Measurements from ENCODE around the gene LUM. TPM values are rescaled to one million over a fixed set of nuclear protein-coding genes. Genes with fewer than 3 reads are reported as not detected.

LUM gene
- total RNA-seq, 1 experiment from 2014 or later, result not detected

DNA sequence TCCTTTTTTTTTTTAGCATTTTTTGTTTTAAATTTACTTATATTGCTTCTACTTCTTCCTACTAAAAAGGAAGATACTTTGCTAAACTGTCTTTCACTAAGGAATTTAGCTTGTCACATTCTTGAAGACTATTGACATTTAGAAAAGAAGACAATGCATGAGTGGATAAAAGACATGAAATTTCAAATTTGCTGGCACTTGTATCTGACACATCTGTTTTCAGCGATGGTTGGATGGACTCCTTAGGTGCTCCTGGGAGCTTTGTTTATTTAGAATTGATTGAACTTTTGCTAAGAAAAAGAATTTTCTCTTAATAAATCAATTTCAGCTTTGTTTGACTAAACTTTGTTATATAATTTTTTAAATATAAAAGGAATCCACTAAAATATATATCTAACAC lies 50.2 kb downstream of the LUM start:
- Histone ChIP-seq H3K14ac (ENCODE audit: insufficient read depth, low read length) (no peak overlapping the region), H3K23ac (ENCODE audit: insufficient read length, low read depth, low read length) (no peak overlapping the region), H2BK15ac (ENCODE audit: low read depth, low read length) (no peak overlapping the region), H3K4ac (ENCODE audit: low read depth, low read length) (no peak overlapping the region), H3K9ac (ENCODE audit: extremely low read depth, insufficient read length, low read length) (no peak overlapping the region), H3K79me1 (ENCODE audit: insufficient read depth, low read depth, low read length, poor library complexity, severe bottlenecking) (no peaks in the 10 kb centered on the region), H3K4me2 (ENCODE audit: insufficient read depth, insufficient read length, low read length) (no peak overlapping the region), H4K20me1 (ENCODE audit: control insufficient read depth, insufficient read depth, insufficient read length) (no peaks in the 10 kb centered on the region), H3K79me2 (ENCODE audit: insufficient read depth, low read length) (no peaks in the 10 kb centered on the region), H3K9me3 (ENCODE audit: control insufficient read depth, low read depth, low read length) (no peaks in the 10 kb centered on the region), H2AFZ (ENCODE audit: low read length) (no peak overlapping the region), H2BK5ac (ENCODE audit: insufficient read length, low read length) (no peak overlapping the region), H2AK5ac (ENCODE audit: insufficient read length, low read length) (no peak overlapping the region), H2BK20ac (ENCODE audit: low read depth, low read length, poor library complexity, severe bottlenecking) (no peak overlapping the region), H3K56ac (ENCODE audit: insufficient read length, low read depth, low read length) (no peak overlapping the region), H4K91ac (ENCODE audit: insufficient read length, low read depth, low read length) (no peak overlapping the region), H3K27ac (ENCODE audit: insufficient read length, low read depth, low read length) (no peak overlapping the region), H3K4me1 (ENCODE audit: insufficient read depth, low read length) (no peaks in the 10 kb centered on the region), H2BK120ac (ENCODE audit: low read depth, low read length, poor library complexity, severe bottlenecking) (no peak overlapping the region), H3K23me2 (ENCODE audit: insufficient read length, low read depth, low read length, poor library complexity, severe bottlenecking) (no peaks in the 10 kb centered on the region), H2BK12ac (ENCODE audit: insufficient read length, low read depth, low read length) (no peak overlapping the region), H4K8ac (replicated peaks; ENCODE audit: insufficient read length, low read depth, low read length) (no peak overlapping the region), H4K5ac (ENCODE audit: insufficient read length, low read depth, low read length) (no peak overlapping the region), H3K18ac (ENCODE audit: insufficient read length, low read depth, low read length) (no peak overlapping the region), H3T11ph (ENCODE audit: low read length) (no peak overlapping the region), H3K27me3 (ENCODE audit: insufficient read depth, low read length) (no peaks in the 10 kb centered on the region)
- no peaks in the 10 kb centered on the region for H3K4me1 Mint-ChIP-seq
- WGBS (ENCODE audit: extremely low coverage, insufficient read length, low lambda C conversion rate), result no CpG with 5 or more reads among the region's 1 CpG
- no peak overlapping the region for H3K27ac Mint-ChIP-seq
- DNase-seq, result no peak
- no peaks in the 10 kb centered on the region for H3K36me3 Mint-ChIP-seq (ENCODE audit: insufficient read depth in 1 of 3, low read depth in 3 of 3)
- no peaks in the 10 kb centered on the region for H3K27me3 Mint-ChIP-seq (ENCODE audit: low read depth)
- H3K9me3 Mint-ChIP-seq, result no peaks in the 10 kb centered on the region
- TF ChIP-seq, protein P1, sequence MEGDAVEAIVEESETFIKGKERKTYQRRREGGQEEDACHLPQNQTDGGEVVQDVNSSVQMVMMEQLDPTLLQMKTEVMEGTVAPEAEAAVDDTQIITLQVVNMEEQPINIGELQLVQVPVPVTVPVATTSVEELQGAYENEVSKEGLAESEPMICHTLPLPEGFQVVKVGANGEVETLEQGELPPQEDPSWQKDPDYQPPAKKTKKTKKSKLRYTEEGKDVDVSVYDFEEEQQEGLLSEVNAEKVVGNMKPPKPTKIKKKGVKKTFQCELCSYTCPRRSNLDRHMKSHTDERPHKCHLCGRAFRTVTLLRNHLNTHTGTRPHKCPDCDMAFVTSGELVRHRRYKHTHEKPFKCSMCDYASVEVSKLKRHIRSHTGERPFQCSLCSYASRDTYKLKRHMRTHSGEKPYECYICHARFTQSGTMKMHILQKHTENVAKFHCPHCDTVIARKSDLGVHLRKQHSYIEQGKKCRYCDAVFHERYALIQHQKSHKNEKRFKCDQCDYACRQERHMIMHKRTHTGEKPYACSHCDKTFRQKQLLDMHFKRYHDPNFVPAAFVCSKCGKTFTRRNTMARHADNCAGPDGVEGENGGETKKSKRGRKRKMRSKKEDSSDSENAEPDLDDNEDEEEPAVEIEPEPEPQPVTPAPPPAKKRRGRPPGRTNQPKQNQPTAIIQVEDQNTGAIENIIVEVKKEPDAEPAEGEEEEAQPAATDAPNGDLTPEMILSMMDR (conservative IDR thresholded peaks at IDR 0.05), result no peak
- H3K4me3 Mint-ChIP-seq, result no peak overlapping the region

Data from H9 (cell line).